Activated T-cell treated with anti-CD3 and anti-CD28 coated beads for 48 hours (primary cell): ENCODE measurements around the gene FAM120B.
"Not testable (repeated sequence)": the region's sequence is repeated elsewhere in the genome, so short reads cannot be mapped to it uniquely, and the experiment has no call there.

Experiments
- DNase-seq: peaks from one replicate; pipeline ENCODE4 v3.0.0-alpha.2; 2020; ENCODE audit warnings: low read depth

FAM120B gene

DNA sequence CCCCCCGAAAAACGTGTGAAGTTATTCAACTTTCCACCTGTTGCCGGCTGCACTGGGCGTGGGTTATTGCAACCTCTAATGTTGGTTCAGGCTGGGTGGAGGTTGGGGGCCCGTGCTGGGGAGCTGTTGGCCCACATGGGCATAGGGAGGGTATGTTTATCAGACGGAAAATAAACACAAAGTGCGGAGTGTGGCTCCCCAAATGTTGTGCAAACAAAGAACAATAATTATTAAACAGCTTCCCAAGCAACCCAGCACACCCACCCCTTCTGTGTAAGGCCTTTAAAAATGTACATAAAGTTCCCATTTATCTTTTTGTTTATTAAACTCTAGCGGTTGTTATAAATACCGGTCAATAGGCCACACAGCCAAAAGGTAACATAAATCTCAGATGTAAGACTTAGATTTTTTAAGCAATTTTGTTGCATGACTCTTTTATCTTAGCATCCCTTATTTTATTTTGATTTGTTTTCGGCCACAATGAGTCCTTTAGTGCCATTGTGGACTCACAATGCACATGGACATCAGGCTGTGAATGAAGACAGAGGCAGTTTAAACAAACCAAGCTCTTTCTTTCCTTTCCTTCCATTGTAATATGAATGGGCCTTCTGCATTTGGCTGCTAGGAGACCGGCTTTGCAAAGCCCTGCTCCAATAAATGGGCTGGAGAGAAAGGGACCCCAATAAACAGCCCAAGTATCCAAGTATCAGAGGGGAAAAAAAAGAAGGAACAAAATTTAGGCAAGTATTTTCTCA, 8.8 kb upstream of the FAM120B start:
- DNase-seq = no peak

- DNase-seq = no peak
These were observed 7.9 kb upstream of the FAM120B start for GRCh38 chr6:170298688-170299087.

- DNase-seq = no peak
These were observed 5.4 kb upstream of the FAM120B start for GRCh38 chr6:170301184-170301583.

DNA sequence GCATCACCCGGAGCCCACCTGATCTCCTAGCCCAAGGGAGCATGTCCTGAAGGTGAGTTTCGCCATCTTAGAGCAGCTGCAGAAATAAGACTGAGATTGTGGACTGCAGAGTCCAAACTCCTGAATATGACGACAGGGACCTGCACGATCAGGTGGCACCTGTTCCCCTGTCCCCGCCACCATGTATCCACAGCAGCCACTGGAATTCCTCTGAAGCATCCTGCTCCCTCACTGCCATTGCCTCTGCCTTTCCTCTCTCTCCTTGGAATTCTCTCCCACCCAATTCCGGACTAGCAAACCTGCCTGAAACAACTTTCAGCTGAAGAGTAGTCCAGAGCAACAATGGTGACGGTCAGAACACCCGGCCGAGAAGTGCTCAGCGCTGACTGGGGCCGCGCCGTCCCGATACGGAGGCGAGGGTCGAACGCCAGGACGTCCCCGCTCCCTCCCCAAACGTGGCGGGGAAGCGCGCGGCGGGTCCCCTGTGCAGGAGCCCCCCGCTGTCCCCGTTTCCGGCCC, 694 bp upstream of the FAM120B start:
- DNase-seq = no peak

GRCh38 chr6:170307080-170307545, 555 bp downstream of the FAM120B start:
- DNase-seq = no peak

GRCh38 chr6:170308761-170309160, 2.2 kb downstream of the FAM120B start:
- no peak for DNase-seq

GRCh38 chr6:170311696-170312095, 5.1 kb downstream of the FAM120B start:
- no peak for DNase-seq

DNA sequence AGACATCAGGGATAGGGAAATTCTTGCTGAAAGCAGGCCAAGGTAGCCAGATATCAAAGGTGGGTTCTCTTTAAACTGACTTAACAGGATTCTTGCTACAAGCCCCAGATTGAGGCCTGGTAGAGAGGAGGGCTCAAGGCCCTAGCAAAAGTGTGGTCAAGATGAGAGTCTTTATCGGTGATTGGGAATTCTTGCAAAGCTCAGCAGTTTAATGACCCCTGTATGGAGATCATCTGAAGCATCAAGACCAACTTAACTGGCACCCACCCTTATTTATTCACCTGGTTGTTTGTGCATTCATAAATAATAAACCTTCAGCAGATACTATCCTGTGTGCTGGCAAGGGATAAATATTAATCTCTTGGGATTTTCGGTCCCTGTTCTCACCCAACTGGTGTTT, 6.3 kb downstream of the FAM120B start:
- DNase-seq = no peak

GRCh38 chr6:170313716-170314295, 7.2 kb downstream of the FAM120B start:
- no peak for DNase-seq

GRCh38 chr6:170314983-170315382, 8.4 kb downstream of the FAM120B start:
- no peak for DNase-seq

- DNase-seq = no peak
These were observed 9.5 kb downstream of the FAM120B start for GRCh38 chr6:170316071-170316470.

GRCh38 chr6:170317076-170317475, 10.5 kb downstream of the FAM120B start:
- no peak for DNase-seq

DNA sequence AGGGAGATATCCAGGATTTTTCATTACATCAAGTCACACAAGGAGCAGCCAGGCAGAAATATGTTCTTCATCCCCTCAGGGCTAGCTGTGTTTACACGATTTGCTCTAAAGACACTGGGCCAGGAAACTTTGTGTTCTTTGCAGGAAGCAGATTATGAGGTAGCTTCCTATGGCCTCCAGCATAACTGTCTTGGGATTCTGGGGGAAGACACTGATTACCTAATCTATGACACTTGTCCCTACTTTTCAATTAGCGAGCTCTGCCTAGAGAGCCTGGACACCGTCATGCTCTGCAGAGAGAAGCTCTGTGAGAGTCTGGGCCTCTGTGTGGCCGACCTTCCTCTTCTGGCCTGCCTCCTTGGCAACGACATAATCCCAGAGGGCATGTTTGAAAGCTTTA, 11.2 kb downstream of the FAM120B start:
- DNase-seq = no peak

GRCh38 chr6:170329321-170329720, 22.8 kb downstream of the FAM120B start:
- DNase-seq = no peak

DNA sequence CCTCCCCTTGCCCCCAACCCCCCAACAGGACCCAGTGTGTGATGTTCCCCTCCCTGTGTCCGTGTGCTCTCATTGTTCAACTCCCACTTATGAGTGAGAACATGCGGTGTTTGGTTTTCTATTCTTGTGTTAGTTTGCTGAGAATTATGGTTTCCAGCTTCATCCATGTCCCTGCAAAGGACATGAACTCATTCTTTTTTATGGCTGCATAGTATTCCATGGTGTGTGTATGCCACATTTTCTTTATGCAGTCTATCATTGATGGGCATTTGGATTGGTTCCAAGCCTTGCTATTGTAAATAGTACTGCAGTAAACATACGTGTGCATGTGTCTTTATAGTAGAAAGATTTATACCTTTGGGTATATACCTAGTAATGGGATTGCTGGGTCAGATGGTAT, 28.6 kb downstream of the FAM120B start:
- not testable (repeated sequence) for DNase-seq

DNA sequence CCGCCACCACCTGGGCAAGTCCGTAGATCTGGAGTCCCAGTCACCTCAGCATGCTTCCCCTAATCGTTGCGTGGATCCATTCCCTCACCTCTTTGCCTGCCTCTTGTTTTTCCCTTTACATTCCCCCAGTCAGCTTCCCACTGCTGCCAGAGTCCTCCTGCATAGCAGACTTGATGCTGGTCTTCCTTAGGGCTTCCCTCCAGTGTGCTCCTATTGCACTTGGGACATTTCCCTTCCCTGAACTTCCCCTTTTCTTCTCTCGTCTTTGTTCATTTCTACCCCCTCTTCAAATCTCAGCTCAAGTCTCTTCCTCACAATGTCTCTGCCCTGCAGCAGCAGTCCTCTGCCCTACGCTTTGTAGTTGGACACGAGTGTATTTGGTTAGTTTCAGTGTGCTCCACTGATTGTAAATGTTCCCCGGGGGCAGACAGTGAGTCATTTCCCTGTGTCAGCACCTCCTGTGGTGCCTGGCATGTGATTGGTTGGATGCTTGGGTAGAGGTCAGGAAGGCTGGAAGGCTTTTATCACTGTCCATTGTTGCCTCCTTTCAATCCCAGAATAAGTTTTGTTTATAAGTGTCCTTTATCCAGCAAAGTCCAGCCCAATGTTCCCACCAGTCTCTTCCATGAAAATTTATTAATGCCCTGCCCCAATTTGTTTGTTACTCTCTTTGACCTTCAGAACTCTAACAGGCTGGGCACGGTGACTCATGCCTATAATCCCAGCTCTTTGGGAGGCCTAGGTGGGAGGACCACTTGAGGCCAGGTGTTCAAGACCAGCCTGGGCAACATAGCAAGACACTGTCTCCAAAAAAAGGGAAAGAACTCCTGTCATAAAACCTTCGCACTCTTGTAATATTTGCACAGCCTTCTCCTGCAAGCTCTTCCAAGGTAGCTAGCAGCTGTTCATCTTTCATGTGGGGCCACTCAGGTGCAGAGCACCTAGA, 38.3 kb downstream of the FAM120B start:
- peak; percentile 6 for DNase-seq

GRCh38 chr6:170345662-170346061, 39.1 kb downstream of the FAM120B start:
- DNase-seq = no peak

DNA sequence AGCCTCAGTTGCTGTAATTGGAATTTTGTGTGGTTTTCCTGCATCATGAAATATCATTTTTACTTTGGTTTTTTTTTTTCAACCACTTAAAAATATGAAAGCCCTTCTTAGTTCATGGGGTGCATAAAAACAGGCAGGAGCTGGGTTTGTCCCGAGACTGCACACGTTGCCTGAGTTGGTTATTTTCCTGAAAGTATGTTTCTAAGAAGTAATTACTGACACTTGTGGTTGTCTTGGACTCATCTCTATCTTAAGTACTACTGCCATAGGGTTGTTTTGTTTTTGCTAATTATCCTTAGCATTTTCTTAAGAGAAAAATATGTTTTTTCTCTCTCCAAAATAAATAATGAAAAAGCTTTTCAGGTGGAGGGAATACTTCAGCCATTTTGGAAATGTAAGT, 40.1 kb downstream of the FAM120B start:
- DNase-seq = no peak

GRCh38 chr6:170347091-170347490, 40.5 kb downstream of the FAM120B start:
- peak; percentile 5 for DNase-seq

GRCh38 chr6:170347975-170348374, 41.4 kb downstream of the FAM120B start:
- DNase-seq = no peak

DNA sequence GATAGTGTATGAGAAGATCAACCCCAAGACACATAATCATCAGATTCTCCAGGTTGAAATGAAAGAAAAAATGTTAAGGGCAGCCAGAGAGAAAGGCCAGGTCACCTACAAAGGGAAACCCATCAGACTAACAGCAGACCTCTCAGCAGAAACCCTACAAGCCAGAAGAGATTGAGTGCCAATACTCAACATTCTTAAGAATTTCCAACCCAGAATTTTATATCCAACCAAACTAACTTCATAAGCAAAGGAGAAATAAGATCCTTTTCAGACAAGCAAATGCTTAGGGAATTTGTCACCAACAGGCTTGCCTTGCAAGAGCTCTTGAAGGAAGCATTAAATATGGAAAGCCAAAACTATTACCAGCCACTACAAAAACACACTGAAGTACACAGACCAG, 44.9 kb downstream of the FAM120B start:
- DNase-seq = not testable (repeated sequence)

- not testable (repeated sequence) for DNase-seq
These were observed 48.6 kb downstream of the FAM120B start for GRCh38 chr6:170355190-170355589.
